ENCODE results near the gene MRPS26. TPM values are rescaled to one million over a fixed set of nuclear protein-coding genes. Genes with fewer than 3 reads are reported as not detected.

The MRPS26 gene
- total and polyA plus RNA-seq, 2 of the 13 experiments (the other 11 are each of a cell fraction or from before 2014, with no cell fraction given) = 89.8 to 187 TPM

- TF ChIP-seq ZNF337 (CRISPR knock-in tag; IDR thresholded peaks at IDR 0.05; ENCODE audit: borderline replicate concordance, low read depth) (no peak), KDM2A (CRISPR knock-in tag; IDR thresholded peaks at IDR 0.05; ENCODE audit: borderline replicate concordance, low read depth) (no peak), ZSCAN20 (CRISPR knock-in tag; IDR thresholded peaks at IDR 0.05; ENCODE audit: borderline replicate concordance) (no peak), TFE3 (CRISPR knock-in tag; IDR thresholded peaks at IDR 0.05) (no peak), ZNF142 (CRISPR knock-in tag; IDR thresholded peaks at IDR 0.05) (no peak), ZNF670 (CRISPR knock-in tag; IDR thresholded peaks at IDR 0.05; ENCODE audit: borderline replicate concordance) (no peak), ZNF530 (CRISPR knock-in tag; IDR thresholded peaks at IDR 0.05; ENCODE audit: low read depth) (no peak; the same call in 1 of the 2 replicates), ZBTB33 (CRISPR knock-in tag; IDR thresholded peaks at IDR 0.05) (0 out of 2 replicates have a peak, but pooled peaks have one; percentile 12), EHMT2 (IDR thresholded peaks at IDR 0.05; ENCODE audit: borderline replicate concordance, low read depth, low read length) (no peak)
- TF ChIP-seq, protein P1, sequence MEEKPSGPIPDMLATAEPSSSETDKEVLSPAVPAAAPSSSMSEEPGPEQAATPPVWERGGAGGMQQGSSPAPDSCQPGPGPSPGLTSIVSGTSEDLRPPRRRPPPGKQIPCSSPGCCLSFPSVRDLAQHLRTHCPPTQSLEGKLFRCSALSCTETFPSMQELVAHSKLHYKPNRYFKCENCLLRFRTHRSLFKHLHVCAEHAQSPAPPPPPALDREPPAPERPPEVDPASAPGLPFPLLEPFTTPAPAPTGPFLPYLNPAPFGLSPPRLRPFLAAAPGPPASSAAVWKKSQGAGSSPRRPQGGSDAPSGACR (CRISPR knock-in tag; IDR thresholded peaks at IDR 0.05) = no peak; the same call in 1 of the 2 replicates
- TF ChIP-seq, protein P2, sequence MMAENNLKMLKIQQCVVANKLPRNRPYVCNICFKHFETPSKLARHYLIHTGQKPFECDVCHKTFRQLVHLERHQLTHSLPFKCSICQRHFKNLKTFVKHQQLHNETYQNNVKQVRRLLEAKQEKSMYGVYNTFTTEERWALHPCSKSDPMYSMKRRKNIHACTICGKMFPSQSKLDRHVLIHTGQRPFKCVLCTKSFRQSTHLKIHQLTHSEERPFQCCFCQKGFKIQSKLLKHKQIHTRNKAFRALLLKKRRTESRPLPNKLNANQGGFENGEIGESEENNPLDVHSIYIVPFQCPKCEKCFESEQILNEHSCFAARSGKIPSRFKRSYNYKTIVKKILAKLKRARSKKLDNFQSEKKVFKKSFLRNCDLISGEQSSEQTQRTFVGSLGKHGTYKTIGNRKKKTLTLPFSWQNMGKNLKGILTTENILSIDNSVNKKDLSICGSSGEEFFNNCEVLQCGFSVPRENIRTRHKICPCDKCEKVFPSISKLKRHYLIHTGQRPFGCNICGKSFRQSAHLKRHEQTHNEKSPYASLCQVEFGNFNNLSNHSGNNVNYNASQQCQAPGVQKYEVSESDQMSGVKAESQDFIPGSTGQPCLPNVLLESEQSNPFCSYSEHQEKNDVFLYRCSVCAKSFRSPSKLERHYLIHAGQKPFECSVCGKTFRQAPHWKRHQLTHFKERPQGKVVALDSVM (CRISPR knock-in tag; IDR thresholded peaks at IDR 0.05) = peak; percentile 38; the same call in 1 of the 2 replicates
- TF ChIP-seq, protein P3, sequence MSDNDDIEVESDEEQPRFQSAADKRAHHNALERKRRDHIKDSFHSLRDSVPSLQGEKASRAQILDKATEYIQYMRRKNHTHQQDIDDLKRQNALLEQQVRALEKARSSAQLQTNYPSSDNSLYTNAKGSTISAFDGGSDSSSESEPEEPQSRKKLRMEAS (IDR thresholded peaks at IDR 0.05) = no peak
These were observed 1.0 kb downstream of the MRPS26 start (continued) for GRCh38 chr20:3046677-3047462.
